GM19372 (cell line): ENCODE results near the gene DHX15.

ENCODE experiments used
- ATAC-seq: cut with Tn5 transposase; IDR thresholded peaks from one replicate; pipeline ENCODE4 v1.9.1; 2021; ENCODE audit warnings: mild to moderate bottlenecking, low read depth, moderate library complexity; ENCODE audit not compliant: unreplicated experiment

The DHX15 gene

GRCh38 chr4:24495388-24495787, 89.0 kb downstream of the DHX15 start:
- ATAC-seq = no peak

- no peak for ATAC-seq
Measured at GRCh38 chr4:24489870-24490269, 94.5 kb downstream of the DHX15 start.

GRCh38 chr4:24488399-24489164, 95.8 kb downstream of the DHX15 start:
- peak; percentile 83 for ATAC-seq

- ATAC-seq = no peak
Measured at GRCh38 chr4:24482871-24483270, 101.5 kb downstream of the DHX15 start.

- no peak for ATAC-seq
Measured at GRCh38 chr4:24477919-24478318, 106.4 kb downstream of the DHX15 start.
